Measurements from ENCODE around the gene LAIR2. TPM values are rescaled to one million over a fixed set of nuclear protein-coding genes. Genes with fewer than 3 reads are reported as not detected.

LAIR2 gene
- polyA plus RNA-seq, 3 donors: not detected

GRCh38 chr19:54521022-54521859 lies 18.6 kb downstream of the LAIR2 start:
- 35 to 54% (median 44%) methylated on average over 17 to 18 of the region's 18 CpGs for WGBS, 3 donors
- no peak overlapping the region for H3K27ac ChIP-seq (ENCODE audit: low read depth, low read length)

DNA sequence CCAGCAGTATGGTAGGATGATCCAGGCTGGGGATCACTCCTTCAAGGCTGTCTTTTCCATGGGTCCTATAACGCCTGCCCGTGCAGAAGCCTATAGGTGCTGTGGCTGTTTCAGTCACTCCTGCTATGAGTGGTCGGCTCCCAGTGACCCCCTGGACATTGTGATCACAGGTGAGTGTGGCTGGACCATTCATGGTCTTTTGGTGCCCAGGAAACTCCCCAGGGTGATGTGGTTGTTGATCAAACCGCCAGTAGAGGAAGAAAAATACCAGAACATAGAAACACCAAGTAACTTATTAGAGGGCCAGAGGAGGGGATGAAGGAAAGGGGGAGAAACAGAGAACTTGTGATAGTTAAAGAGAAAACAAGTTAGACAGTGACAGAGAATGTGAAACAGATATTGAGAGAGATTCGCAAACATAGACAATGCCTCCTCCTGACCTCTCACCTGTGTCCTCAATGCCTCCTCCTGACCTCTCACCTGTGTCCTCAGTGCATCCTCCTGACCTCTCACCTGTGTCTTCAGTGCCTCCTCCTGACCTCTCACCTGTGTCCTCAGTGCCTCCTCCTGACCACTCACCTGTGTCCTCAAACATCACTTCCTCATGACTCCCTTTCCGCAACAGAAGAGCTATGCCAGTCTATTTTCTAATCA lies 19.4 kb downstream of the LAIR2 start:
- H3K27ac ChIP-seq (ENCODE audit: low read depth, low read length): no peak overlapping the region
- WGBS, 3 donors: 69 to 82% (median 81%) methylated on average over 6 of the region's 6 CpGs

- 35 to 41% (median 38%) methylated on average over 5 of the region's 5 CpGs for WGBS, 3 donors
- no peak overlapping the region for H3K27ac ChIP-seq (ENCODE audit: low read depth, low read length)
These were observed 20.8 kb downstream of the LAIR2 start for GRCh38 chr19:54523403-54523802.

DNA sequence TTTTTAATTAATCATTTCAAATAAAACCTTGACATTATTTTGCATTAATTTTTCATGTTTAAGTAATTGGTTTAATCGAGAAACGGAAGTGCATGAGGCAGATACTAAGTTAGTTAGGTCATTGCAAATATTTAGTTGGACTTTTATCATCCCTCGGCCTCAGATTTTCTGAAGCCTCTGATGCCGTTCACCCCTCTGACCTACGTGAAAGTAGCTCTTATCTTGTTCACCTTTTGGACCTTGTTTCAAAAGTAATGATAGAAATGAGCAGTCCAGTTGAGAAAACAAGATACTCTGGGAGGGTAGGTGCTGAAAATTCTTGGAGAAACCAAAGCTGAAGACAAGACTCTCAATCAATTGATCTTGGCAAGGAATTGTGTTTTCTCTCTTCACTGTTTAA lies 23.0 kb downstream of the LAIR2 start:
- no peak overlapping the region for H3K27ac ChIP-seq (ENCODE audit: low read depth, low read length)
- WGBS, 3 donors: 67 to 83% (median 81%) methylated on average over 5 of the region's 5 CpGs

DNA sequence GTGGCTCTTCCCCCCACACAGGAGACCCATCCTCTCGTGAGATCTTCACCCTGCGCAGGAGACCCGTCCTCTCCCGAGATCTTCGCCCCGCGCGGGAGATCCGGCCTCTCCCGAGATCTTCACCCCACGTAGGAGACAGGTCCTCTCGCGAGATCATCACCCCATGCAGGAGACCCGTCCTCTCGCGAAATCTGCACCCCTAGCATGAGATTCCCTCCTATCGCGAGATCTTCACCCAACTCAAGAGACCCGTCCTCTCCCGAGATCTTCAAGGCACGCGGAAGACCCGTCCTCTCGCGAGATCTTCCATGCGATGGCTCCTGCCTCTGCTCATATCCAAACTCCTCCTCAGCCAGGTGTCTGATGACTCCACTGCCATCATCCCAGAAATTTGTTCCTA lies 24.3 kb downstream of the LAIR2 start:
- no peak overlapping the region for H3K27ac ChIP-seq (ENCODE audit: low read depth, low read length)
- 89 to 93% (median 89%) methylated on average over 26 of the region's 26 CpGs for WGBS, 3 donors

GRCh38 chr19:54530866-54531265 lies 28.2 kb downstream of the LAIR2 start:
- WGBS, 3 donors: 50 to 71% (median 62%) methylated on average over 5 of the region's 5 CpGs
- H3K27ac ChIP-seq (ENCODE audit: low read depth, low read length): no peak overlapping the region

- 61 to 67% (median 65%) methylated on average over 4 of the region's 4 CpGs for WGBS, 3 donors
- no peak overlapping the region for H3K27ac ChIP-seq (ENCODE audit: low read depth, low read length)
These were observed 29.9 kb downstream of the LAIR2 start for GRCh38 chr19:54532528-54532927.

DNA sequence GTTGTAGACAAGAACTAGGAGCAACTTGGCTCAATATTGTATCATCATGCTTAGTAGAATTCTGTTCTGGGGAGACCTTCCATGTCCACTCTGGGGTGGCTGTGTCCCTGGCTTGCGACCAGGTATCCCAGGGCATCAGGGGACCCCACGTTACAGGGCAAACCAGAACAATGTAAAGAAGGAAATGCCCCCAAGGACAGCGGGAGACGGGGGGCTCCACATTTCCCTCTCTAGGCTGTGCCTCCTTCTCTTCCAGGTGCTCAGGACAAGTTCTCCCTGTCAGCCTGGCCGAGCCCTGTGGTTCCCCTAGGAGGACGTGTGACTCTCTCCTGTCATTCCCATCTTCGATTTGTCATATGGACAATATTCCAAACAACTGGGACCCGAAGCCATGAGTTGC lies 30.8 kb downstream of the LAIR2 start:
- WGBS, 3 donors: 72 to 83% (median 73%) methylated on average over 8 of the region's 8 CpGs
- H3K27ac ChIP-seq (ENCODE audit: low read depth, low read length): no peak overlapping the region

DNA sequence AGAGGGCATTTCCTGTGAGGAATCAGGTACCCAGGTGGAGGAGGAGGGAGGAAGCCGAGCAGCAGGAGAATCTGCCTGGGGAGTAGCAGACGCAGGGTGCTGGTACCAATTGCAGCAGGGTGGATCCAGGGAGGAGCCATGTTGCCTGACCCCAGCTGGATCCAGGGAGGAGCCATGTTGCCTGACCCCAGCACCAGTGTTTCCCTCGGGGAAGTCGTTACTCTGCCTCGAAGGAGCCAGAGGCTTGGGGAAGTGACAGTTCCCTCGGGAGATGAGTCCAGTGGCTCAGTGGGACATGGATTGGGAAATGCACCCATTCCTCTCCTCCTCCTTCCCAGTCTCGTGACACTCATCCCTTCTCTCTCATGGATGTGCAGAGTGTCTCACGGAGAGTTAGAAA lies 31.5 kb downstream of the LAIR2 start:
- 61 to 72% (median 64%) methylated on average over 8 of the region's 8 CpGs for WGBS, 3 donors
- H3K27ac ChIP-seq (ENCODE audit: low read depth, low read length): no peak overlapping the region

DNA sequence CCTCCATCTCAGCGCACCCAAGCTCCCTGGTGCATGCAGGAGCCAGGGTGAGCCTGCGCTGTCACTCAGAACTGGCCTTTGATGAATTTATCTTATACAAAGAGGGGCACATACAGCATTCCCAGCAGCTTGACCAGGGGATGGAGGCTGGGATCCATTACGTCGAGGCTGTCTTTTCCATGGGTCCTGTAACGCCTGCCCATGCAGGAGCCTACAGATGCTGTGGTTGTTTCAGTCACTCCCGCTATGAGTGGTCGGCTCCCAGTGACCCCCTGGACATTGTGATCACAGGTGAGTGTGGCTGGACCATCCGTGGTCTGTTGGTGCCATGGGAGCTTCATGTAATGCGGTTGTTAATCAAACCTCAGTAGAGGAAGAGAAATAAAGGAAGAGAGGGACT lies 33.0 kb downstream of the LAIR2 start:
- H3K27ac ChIP-seq (ENCODE audit: low read depth, low read length): no peak overlapping the region
- WGBS, 3 donors: 74 to 91% (median 88%) methylated on average over 9 of the region's 9 CpGs

- WGBS, 3 donors: 82 to 88% (median 85%) methylated on average over 9 of the region's 9 CpGs
- H3K27ac ChIP-seq (ENCODE audit: low read depth, low read length): no peak overlapping the region
These were observed 34.3 kb downstream of the LAIR2 start for GRCh38 chr19:54536956-54537355.

DNA sequence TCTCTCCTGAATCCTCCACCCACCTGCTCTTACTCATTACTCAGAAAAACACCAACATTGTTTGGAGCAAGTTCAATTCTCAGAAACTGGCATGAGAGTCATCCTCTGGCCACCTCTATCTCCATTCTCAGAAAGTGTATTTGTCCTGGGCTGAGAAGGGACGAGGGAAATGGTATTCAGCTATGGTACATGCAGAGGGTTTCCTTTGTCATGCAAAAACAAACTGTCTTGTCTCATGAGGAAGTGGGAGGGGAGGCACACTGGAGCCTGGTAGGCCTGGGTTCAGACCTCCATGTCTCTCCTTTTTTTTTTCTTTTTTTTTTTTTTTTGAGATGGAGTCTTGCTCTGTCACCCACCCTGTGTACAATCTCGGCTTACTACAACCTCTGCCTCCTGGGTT lies 39.1 kb downstream of the LAIR2 start:
- 44 to 65% (median 53%) methylated on average over 2 of the region's 2 CpGs for WGBS, 3 donors
- H3K27ac ChIP-seq (ENCODE audit: low read depth, low read length): no peak overlapping the region

- 76 to 89% (median 88%) methylated on average over 16 of the region's 16 CpGs for WGBS, 3 donors
- H3K27ac ChIP-seq (ENCODE audit: low read depth, low read length): no peak overlapping the region
These were observed 46.2 kb downstream of the LAIR2 start for GRCh38 chr19:54548806-54549205.

DNA sequence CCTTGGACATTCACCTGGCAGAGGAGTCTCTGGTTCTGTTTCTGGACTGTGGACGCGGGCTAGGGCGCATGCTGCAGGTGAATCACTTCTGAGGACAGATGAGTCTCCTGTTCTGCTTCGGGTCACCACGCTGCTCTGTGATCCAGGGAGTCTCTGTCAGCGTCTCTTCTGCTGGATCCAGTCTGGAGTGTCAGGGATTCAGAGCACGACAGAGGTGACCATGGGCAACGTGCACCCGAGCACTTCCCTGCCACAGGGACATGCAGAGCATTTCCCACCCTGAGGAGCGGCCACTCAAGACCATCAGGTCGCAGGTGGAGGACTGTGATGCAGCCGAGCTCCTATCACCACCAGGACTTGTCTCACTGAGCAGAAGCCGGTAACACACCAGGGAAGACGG lies 46.6 kb downstream of the LAIR2 start:
- H3K27ac ChIP-seq (ENCODE audit: low read depth, low read length): no peak overlapping the region
- 66 to 85% (median 77%) methylated on average over 13 to 14 of the region's 14 CpGs for WGBS, 3 donors

DNA sequence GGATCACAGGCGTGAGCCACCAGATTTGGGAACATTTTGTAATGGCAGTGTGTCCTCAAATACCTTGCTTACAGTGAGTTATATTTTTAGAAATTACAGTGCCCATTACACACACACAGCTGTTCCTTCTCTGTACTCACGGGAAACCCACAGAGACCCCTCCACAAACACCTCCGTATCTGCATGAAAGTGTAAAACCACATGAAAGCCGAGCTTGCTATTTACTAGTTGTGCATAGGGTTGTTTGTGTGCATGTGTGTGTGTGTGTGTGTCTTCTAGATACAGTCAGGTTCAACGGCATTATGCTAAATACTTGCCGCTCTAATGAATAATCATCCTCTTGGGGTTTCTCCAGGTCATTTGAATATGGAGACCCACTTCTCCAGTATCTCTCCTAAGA lies 48.7 kb downstream of the LAIR2 start:
- no peak overlapping the region for H3K27ac ChIP-seq (ENCODE audit: low read depth, low read length)
- 75 to 80% (median 78%) methylated on average over 6 of the region's 6 CpGs for WGBS, 3 donors

- WGBS, 3 donors: 62 to 78% (median 69%) methylated on average over 21 to 22 of the region's 22 CpGs
These were observed 49.6 kb downstream of the LAIR2 start for GRCh38 chr19:54551950-54552912.

DNA sequence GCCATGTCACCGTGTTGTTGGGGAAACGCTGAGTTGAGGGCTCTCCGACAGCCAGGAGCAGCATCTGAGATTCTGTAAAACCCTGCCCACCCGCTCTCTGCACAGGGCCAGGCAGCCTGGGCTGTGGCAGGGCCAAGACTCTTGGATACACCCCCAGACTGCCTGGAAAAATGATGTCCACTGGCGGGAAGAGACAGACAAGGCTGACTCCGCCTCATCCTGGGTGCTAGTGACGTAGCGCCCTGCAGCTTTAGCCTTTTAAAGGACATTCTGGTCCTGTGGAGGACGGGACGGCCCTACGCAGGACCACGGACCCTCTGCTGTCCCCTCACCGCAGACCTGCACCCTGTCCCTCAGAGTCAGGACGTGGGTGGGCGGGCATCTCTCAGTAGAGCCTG lies 50.3 kb downstream of the LAIR2 start:
- no peak overlapping the region for H3K27ac ChIP-seq (ENCODE audit: low read depth, low read length)
- WGBS, 3 donors: 80 to 85% (median 84%) methylated on average over 15 of the region's 15 CpGs

More at GRCh38 chr19:54551950-54552912, 49.6 kb downstream of the LAIR2 start:
- H3K27ac ChIP-seq (ENCODE audit: low read depth, low read length): no peak overlapping the region

DNA sequence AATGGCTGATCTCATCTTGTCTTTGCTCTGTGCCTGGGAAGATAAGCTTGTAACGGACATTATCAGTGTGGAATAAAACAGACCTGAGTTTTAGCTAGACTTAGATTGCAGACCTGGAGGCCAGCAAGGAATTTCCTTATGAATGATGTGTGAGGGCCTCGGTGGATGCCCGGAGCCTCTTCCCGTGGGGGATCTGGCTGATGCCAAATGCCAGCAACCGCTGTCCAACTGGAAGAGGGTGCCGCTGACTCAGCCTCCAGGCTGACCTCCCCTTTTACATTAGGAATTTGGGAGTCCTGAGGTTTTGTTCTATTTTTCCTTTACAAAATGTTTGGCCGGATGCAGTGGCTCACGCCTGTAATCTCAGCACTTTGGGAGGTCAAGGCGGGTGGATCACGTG lies 51.4 kb downstream of the LAIR2 start:
- WGBS, 3 donors: 63 to 91% (median 72%) methylated on average over 10 of the region's 10 CpGs
- no peak overlapping the region for H3K27ac ChIP-seq (ENCODE audit: low read depth, low read length)

DNA sequence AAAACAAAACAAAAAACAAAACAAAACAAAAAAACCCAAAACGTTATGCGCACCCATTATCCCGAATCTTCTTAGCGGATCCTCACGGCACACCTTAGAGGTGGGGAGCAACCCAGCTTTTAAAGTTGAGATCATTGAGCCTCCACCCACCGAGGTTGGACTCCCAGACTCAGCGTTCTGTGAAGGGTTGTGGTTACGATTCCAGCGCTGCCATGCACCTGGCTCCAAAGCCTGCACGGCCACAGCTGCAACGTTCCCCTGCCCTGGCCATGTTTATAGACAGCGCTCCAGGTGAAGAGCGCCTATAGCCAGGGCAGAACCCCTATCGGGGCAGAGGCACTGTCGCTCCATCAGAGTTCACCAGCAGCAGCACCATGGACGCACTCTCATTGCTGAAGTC lies 52.3 kb downstream of the LAIR2 start:
- WGBS, 3 donors: 79 to 88% (median 84%) methylated on average over 16 of the region's 16 CpGs
- H3K27ac ChIP-seq (ENCODE audit: low read depth, low read length): no peak overlapping the region
